Ascending aorta (tissue), 2 donors: ENCODE results near the gene TOM1L2. TPM values are rescaled to one million over a fixed set of nuclear protein-coding genes. Genes with fewer than 3 reads are reported as not detected.

Experiments used
- DNase-seq, 2 donors: peaks; one replicate each; pipeline ENCODE4 v3.0.0-alpha.2; 2019; ENCODE audit warnings: low spot score in 2 of 2
- H3K27ac ChIP-seq, 2 donors: fragments of 200-600 bp; sonication (generic); one replicate each; pipeline ENCODE4 v1.5.1; 2016 to 2017; ENCODE audit warnings: mild to moderate bottlenecking in 1 of 2
- H3K27me3 ChIP-seq: fragments of 200-600 bp; sonication (generic); one replicate; pipeline ENCODE4 v1.5.1; 2017
- H3K36me3 ChIP-seq, 2 donors: fragments of 200-600 bp; sonication (generic); one replicate each; pipeline ENCODE4 v1.5.1; 2016
- H3K4me1 ChIP-seq, 2 donors: fragments of 200-600 bp; sonication (generic); one replicate each; pipeline ENCODE4 v1.5.1; 2016 to 2017; ENCODE audit warnings: mild to moderate bottlenecking in 1 of 2
- H3K4me3 ChIP-seq, 2 donors: fragments of 200-600 bp; sonication (generic); one replicate each; pipeline ENCODE4 v1.5.1; 2016 to 2017; ENCODE audit warnings: mild to moderate bottlenecking in 1 of 2
- H3K9me3 ChIP-seq, 2 donors: fragments of 200-600 bp; sonication (generic); one replicate each; pipeline ENCODE4 v1.5.1; 2016
- intact Hi-C: fragments of 100-400 bp; cut with DNase I; formaldehyde crosslinking; loops from one replicate; pipeline ENCODE4 v1.15.1; 2023
- total RNA-seq: library from RNA; depleted of rRNA; stranded (reverse); fragments of >200 nt; gene quantifications from one replicate; pipeline ENCODE4 v1.1.0, GENCODE V29; 2016
- TF ChIP-seq, protein P1 (sequence below), 3 experiments: fragments of 200-600 bp in 2 of 3; fragments of 450-650 bp in 1 of 3; sonication (generic) in 2 of 3; IDR thresholded peaks; one replicate each; pipeline ENCODE4 v1.5.1; 2016 to 2019; ENCODE audit warnings: antibody characterized with exemption in 3 of 3, mild to moderate bottlenecking in 1 of 3, moderate library complexity in 1 of 3

TOM1L2 gene
- total RNA-seq, 1 donor from 2014 or later = 39.0 TPM

DNA sequence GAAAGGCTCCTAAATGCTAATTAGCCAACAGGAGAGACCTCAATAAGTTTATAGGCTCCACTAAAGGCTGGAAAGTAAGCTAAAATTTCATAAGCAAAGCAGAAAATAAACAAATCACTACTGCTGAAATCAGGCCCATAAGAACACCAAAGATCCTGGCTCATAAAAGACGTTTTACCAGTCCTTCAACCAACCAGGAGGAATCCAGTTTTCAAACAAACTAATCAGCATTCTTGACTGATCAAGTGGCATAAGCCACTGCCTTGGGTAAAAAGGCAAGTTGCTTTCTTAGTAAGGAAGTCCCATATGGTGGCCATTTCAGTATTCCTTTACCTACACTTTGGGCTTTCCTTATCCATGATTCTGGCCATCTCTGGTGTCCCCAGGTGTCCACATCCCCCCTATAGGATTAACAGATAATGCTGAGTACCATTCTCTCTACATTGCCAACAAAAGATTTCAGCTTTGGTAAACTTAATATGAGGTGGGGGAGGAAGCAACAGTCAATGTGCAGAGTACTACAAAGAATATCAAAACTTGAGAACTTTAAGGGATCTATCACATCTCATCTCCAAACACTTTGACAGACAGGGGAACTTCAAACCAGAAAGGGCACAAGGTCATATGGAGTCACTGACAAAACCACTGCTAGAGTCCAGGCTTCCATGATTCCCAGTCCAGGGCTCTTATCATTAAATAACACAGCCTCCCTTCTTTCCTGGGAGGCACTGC, 1.3 kb downstream of the TOM1L2 start:
- TF ChIP-seq, protein P1, sequence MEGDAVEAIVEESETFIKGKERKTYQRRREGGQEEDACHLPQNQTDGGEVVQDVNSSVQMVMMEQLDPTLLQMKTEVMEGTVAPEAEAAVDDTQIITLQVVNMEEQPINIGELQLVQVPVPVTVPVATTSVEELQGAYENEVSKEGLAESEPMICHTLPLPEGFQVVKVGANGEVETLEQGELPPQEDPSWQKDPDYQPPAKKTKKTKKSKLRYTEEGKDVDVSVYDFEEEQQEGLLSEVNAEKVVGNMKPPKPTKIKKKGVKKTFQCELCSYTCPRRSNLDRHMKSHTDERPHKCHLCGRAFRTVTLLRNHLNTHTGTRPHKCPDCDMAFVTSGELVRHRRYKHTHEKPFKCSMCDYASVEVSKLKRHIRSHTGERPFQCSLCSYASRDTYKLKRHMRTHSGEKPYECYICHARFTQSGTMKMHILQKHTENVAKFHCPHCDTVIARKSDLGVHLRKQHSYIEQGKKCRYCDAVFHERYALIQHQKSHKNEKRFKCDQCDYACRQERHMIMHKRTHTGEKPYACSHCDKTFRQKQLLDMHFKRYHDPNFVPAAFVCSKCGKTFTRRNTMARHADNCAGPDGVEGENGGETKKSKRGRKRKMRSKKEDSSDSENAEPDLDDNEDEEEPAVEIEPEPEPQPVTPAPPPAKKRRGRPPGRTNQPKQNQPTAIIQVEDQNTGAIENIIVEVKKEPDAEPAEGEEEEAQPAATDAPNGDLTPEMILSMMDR (IDR thresholded peaks at IDR 0.05) = no peak
- H3K4me1 ChIP-seq = peaks cover 6 to 17% of the 10 kb centered on the region in 2 donors
- H3K27me3 ChIP-seq = no peaks in the 10 kb centered on the region
- no peaks in the 10 kb centered on the region for H3K9me3 ChIP-seq
- intact Hi-C loops = loop anchor here (5.0 kb wide), 4 partner anchors 39 to 391 kb away; partner anchors contain the start of genes ALKBH5, RAI1 and SHMT1
- H3K4me3 ChIP-seq = peak overlapping the region; percentile 56 to 69
- no peaks in the 10 kb centered on the region for H3K36me3 ChIP-seq
- DNase-seq = no peak
- peak overlapping the region; percentile 86 to 87 for H3K27ac ChIP-seq

DNA sequence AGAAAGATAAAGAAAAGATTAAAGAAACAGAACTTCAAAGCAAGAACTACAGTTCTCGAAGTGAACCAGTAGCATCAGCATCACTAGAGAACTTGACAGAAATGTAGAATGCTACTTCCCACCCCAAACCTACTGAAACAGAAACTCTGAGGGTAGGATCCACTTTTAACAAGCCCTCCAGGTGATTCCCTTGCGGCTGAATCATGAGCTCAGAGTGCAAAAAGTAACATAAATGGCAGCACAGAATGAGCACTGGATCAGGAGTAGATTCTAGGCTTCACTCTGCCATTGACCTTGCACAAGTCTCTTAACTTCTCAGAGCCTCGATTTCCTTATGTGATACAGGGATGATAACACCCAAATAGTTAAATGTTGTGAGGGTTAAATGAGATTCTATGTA, 5.8 kb downstream of the TOM1L2 start:
- Histone ChIP-seq H3K27me3 (no peaks in the 10 kb centered on the region), H3K9me3 (no peaks in the 10 kb centered on the region), H3K4me3 (no peak overlapping the region), H3K27ac (no peak overlapping the region), H3K36me3 (no peaks in the 10 kb centered on the region), H3K4me1 (peaks cover 6 to 12% of the 10 kb centered on the region in 2 donors)
- TF ChIP-seq, protein P1 (IDR thresholded peaks at IDR 0.05) = no peak
- intact Hi-C loops = no loop called here
- DNase-seq = no peak

DNA sequence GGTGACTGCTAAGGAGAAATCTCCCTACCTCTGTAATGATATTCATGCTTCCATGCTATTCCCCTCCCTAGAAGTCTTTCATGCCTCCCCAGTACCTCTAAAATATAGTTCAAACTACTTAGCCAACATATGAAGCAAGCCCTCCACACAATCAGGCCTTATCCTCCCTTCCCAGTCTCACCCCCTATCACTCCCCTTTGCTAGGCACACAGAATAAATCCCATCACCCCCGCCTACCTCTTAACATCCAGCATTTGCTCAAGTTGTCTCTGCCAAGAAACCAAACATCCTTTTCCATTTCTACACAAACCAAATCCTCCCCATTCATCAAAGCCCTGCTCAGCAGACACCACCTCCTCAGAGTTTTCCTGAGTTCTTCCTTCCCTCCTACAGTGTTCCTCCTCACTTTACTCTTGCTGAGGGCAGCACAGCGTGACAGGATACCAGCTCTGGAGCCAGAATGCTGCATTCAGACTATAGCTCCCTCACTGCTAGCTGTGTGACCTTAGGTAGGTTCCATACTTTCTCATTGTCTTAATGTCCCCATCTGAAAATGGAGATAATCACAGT, 7.0 kb downstream of the TOM1L2 start:
- H3K4me1 ChIP-seq = peaks cover 0 to 3% of the 10 kb centered on the region in 2 donors
- H3K36me3 ChIP-seq = no peaks in the 10 kb centered on the region
- H3K27me3 ChIP-seq = no peaks in the 10 kb centered on the region
- no peaks in the 10 kb centered on the region for H3K9me3 ChIP-seq
- TF ChIP-seq, protein P1 (IDR thresholded peaks at IDR 0.05) = no peak
- no peak overlapping the region for H3K27ac ChIP-seq
- no peak for DNase-seq
- intact Hi-C loops = no loop called here
- no peak overlapping the region for H3K4me3 ChIP-seq

DNA sequence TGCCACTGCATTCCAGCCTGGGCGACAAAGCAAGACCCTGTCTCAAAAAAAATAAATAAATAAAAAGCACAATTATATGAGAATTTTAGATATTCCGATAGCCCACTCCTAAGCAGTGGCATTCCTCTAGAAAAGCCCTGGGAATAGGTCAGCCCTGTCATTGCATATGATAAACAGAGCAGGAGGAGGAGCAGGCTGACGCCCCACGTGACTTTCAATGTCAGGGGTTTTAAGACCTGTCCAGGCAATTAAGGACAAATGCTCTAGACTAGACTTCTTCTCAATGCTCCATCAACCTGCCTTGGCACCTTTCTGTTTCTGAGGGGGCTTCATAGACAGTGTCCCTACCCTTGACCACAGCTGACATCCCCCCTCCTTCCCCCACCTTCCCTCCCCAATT, 7.5 kb downstream of the TOM1L2 start:
- Histone ChIP-seq H3K27ac (no peak overlapping the region), H3K36me3 (no peaks in the 10 kb centered on the region), H3K4me3 (no peak overlapping the region), H3K4me1 (peaks cover 0 to 5% of the 10 kb centered on the region in 2 donors), H3K27me3 (no peaks in the 10 kb centered on the region), H3K9me3 (no peaks in the 10 kb centered on the region)
- intact Hi-C loops = no loop called here
- no peak for DNase-seq
- TF ChIP-seq, protein P1 (IDR thresholded peaks at IDR 0.05) = no peak

DNA sequence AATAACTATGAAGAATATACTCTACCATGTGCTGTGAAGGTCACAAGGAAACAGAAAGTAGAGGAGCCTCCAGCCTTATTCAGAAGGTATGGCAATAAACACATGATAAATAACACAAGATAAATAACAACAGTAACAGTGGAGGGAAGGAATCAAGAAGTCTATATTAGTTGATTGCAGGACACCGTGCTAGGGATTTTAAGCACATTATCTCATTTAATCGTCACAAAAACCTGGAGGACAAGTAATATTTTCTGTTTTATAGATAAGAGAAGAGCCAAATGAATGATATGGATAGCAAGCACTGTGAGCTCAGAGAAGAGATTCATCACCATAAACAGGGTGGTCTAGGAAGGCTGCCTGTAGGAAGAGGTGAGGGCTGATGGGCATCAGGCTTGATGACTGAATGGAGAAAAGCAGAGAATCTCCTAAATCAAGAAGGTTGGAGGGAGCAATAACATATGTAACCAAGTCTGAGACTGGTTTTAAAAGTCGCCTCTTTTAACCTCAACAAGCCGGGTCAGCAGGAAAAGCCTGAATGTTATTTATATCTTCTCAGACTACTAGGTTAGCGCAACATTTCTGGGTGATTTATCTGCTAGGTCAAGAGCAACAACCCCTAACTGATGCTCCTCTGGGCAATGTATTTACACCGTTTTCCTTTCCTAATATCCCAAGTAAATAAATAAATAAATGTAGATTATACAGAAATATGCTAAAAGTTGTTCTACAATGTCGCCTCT, 8.3 kb downstream of the TOM1L2 start:
- Histone ChIP-seq H3K4me3 (no peak overlapping the region), H3K27me3 (no peaks in the 10 kb centered on the region), H3K36me3 (no peaks in the 10 kb centered on the region), H3K27ac (no peak overlapping the region), H3K9me3 (no peaks in the 10 kb centered on the region), H3K4me1 (peaks cover 0 to 13% of the 10 kb centered on the region in 2 donors)
- intact Hi-C loops = no loop called here
- DNase-seq = no peak
- TF ChIP-seq, protein P1 (IDR thresholded peaks at IDR 0.05) = no peak
